Measurements from ENCODE around the gene LETMD1.
"Not testable (repeated sequence)": the region's sequence is repeated elsewhere in the genome, so short reads cannot be mapped to it uniquely, and the experiment has no call there.

LETMD1 gene

GRCh38 chr12:51008329-51009055 is 39.6 kb upstream of the LETMD1 start:
- TF ChIP-seq CTCF (conservative IDR thresholded peaks at IDR 0.05; ENCODE audit: low read depth, low read length) = no peak
- no peak for DNase-seq (ENCODE audit: low read depth)
- H3K4me3 ChIP-seq (ENCODE audit: low read depth, low read length) = no peak overlapping the region

GRCh38 chr12:51009056-51009440 is 39.1 kb upstream of the LETMD1 start:
- DNase-seq (ENCODE audit: low read depth) = peak; percentile 53
- H3K4me3 ChIP-seq (ENCODE audit: low read depth, low read length) = no peak overlapping the region
- TF ChIP-seq CTCF (conservative IDR thresholded peaks at IDR 0.05; ENCODE audit: low read depth, low read length) = no peak

GRCh38 chr12:51011955-51012354 is 36.2 kb upstream of the LETMD1 start:
- TF ChIP-seq CTCF (conservative IDR thresholded peaks at IDR 0.05; ENCODE audit: low read depth, low read length) = no peak
- no peak for DNase-seq (ENCODE audit: low read depth)
- H3K4me3 ChIP-seq (ENCODE audit: low read depth, low read length) = no peak overlapping the region

GRCh38 chr12:51012570-51013236 is 35.4 kb upstream of the LETMD1 start:
- DNase-seq (ENCODE audit: low read depth) = no peak
- no peak for TF ChIP-seq CTCF (conservative IDR thresholded peaks at IDR 0.05; ENCODE audit: low read depth, low read length)
- no peak overlapping the region for H3K4me3 ChIP-seq (ENCODE audit: low read depth, low read length)

GRCh38 chr12:51013441-51013840 is 34.7 kb upstream of the LETMD1 start:
- no peak for DNase-seq (ENCODE audit: low read depth)
- no peak overlapping the region for H3K4me3 ChIP-seq (ENCODE audit: low read depth, low read length)
- no peak for TF ChIP-seq CTCF (conservative IDR thresholded peaks at IDR 0.05; ENCODE audit: low read depth, low read length)

- not testable (repeated sequence) for DNase-seq (ENCODE audit: low read depth); H3K4me3 ChIP-seq (ENCODE audit: low read depth, low read length)
These were observed 33.7 kb upstream of the LETMD1 start for GRCh38 chr12:51014467-51014866.

- no peak overlapping the region for H3K4me3 ChIP-seq (ENCODE audit: low read depth, low read length)
- no peak for DNase-seq (ENCODE audit: low read depth)
- TF ChIP-seq CTCF (conservative IDR thresholded peaks at IDR 0.05; ENCODE audit: low read depth, low read length) = no peak
These were observed 30.7 kb upstream of the LETMD1 start for GRCh38 chr12:51017452-51017851.
